Measurements from ENCODE around the gene CLASP1. TPM values are rescaled to one million over a fixed set of nuclear protein-coding genes. Genes with fewer than 3 reads are reported as not detected.

CLASP1 gene
- total and polyA plus RNA-seq, 2 experiments from 2014 or later, result 20.1 to 37.4 TPM

DNA sequence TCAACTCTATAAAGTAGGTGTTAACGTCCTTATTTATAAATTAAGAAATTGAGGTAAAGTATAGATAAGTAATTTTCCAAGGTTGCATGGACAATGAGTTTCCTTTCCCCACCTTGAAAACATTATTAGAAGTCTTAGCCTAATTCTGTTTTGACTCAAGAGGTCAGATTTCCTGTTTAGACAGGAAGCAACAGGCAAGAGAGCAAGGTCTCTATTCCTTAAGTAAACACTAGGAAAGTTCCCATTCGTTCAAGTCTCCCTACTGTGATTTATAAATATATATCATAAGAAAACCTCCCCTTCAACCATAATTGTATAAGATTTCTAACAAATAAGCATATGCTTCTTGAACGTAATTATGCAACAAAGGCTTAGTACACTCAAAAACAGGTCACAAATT lies 40.3 kb downstream of the CLASP1 start:
- in situ Hi-C loops (cut with MboI), result no loop called here
- peaks cover 12% of the 10 kb centered on the region; the same call in 1 of the 2 replicates for H4K20me1 ChIP-seq (ENCODE audit: insufficient read depth)
- no peaks in the 10 kb centered on the region for H3K27me3 ChIP-seq (replicated peaks; ENCODE audit: insufficient read depth)
- H3K4me3 ChIP-seq, result no peak overlapping the region
- H3K4me1 ChIP-seq (ENCODE audit: insufficient read depth), result no peaks in the 10 kb centered on the region
- H3K79me2 ChIP-seq (ENCODE audit: insufficient read depth), result peaks cover 97% of the 10 kb centered on the region
- peaks cover 4% of the 10 kb centered on the region; the same call in 1 of the 2 replicates for H3K36me3 ChIP-seq (ENCODE audit: low read depth)
- no peaks in the 10 kb centered on the region for H3K9me2 ChIP-seq (ENCODE audit: insufficient read depth)
- H3K27ac ChIP-seq, result no peak overlapping the region
- H2AFZ ChIP-seq, result no peak overlapping the region
- TF ChIP-seq EZH2phosphoT487 (IDR thresholded peaks at IDR 0.05; ENCODE audit: insufficient read depth, low read depth), result no peak
- TF ChIP-seq EZH2 (IDR thresholded peaks at IDR 0.05; ENCODE audit: insufficient read depth, poor library complexity, severe bottlenecking), result no peak
- no peak overlapping the region for H3K4me2 ChIP-seq (ENCODE audit: unreplicated experiment)
- no peak overlapping the region for H3K9ac ChIP-seq
- DNase-seq, result no peak
- no peaks in the 10 kb centered on the region for H3F3A ChIP-seq (ENCODE audit: insufficient read depth)
- H3K9me3 ChIP-seq (ENCODE audit: low read depth), result no peaks in the 10 kb centered on the region
- WGBS, 2 experiments (ENCODE audit: low coverage in 1 of 2, low lambda C conversion rate in 2 of 2, missing lambda C conversion rate in 2 of 2), result 78 to 85% methylated on average over 3 of the region's 3 CpGs

- Histone ChIP-seq H3K79me2 (ENCODE audit: insufficient read depth) (peaks cover 97% of the 10 kb centered on the region), H4K20me1 (ENCODE audit: insufficient read depth) (peaks cover 12% of the 10 kb centered on the region; the same call in 1 of the 2 replicates)
- DNase-seq, result no peak
Observed at GRCh38 chr2:121608367-121608766, 40.9 kb downstream of the CLASP1 start.

GRCh38 chr2:121605820-121606733 lies 43.2 kb downstream of the CLASP1 start:
- in situ Hi-C loops (cut with MboI), result no loop called here
- no peak overlapping the region for H3K9ac ChIP-seq
- H2AFZ ChIP-seq, result no peak overlapping the region

More at GRCh38 chr2:121608367-121608766, 40.9 kb downstream of the CLASP1 start:
- Histone ChIP-seq H3F3A (ENCODE audit: insufficient read depth) (no peaks in the 10 kb centered on the region), H3K4me2 (ENCODE audit: unreplicated experiment) (no peak overlapping the region), H3K4me3 (no peak overlapping the region), H3K27ac (no peak overlapping the region), H3K9me2 (ENCODE audit: insufficient read depth) (no peaks in the 10 kb centered on the region), H2AFZ (no peak overlapping the region), H3K4me1 (ENCODE audit: insufficient read depth) (no peaks in the 10 kb centered on the region), H3K9me3 (ENCODE audit: low read depth) (no peaks in the 10 kb centered on the region), H3K9ac (no peak overlapping the region), H3K27me3 (replicated peaks; ENCODE audit: insufficient read depth) (no peaks in the 10 kb centered on the region), H3K36me3 (ENCODE audit: low read depth) (peaks cover 8% of the 10 kb centered on the region)
- TF ChIP-seq EZH2 (IDR thresholded peaks at IDR 0.05; ENCODE audit: insufficient read depth, poor library complexity, severe bottlenecking), result no peak
- no peak for TF ChIP-seq EZH2phosphoT487 (IDR thresholded peaks at IDR 0.05; ENCODE audit: insufficient read depth, low read depth)
- in situ Hi-C loops (cut with MboI), result no loop called here
- 58 to 60% methylated on average over 4 of the region's 4 CpGs for WGBS, 2 experiments (ENCODE audit: low coverage in 1 of 2, low lambda C conversion rate in 2 of 2, missing lambda C conversion rate in 2 of 2)

GRCh38 chr2:121603185-121603584 lies 46.1 kb downstream of the CLASP1 start:
- Histone ChIP-seq H3K4me2 (ENCODE audit: unreplicated experiment) (no peak overlapping the region), H3K9ac (no peak overlapping the region), H4K20me1 (ENCODE audit: insufficient read depth) (peaks cover 11% of the 10 kb centered on the region; the same call in 1 of the 2 replicates), H3K27ac (no peak overlapping the region), H2AFZ (no peak overlapping the region), H3K4me3 (no peak overlapping the region), H3K79me2 (ENCODE audit: insufficient read depth) (peaks cover 99% of the 10 kb centered on the region), H3K36me3 (ENCODE audit: low read depth) (peaks cover 8% of the 10 kb centered on the region), H3K27me3 (replicated peaks; ENCODE audit: insufficient read depth) (no peaks in the 10 kb centered on the region), H3K4me1 (ENCODE audit: insufficient read depth) (no peaks in the 10 kb centered on the region), H3K9me2 (ENCODE audit: insufficient read depth) (no peaks in the 10 kb centered on the region), H3K9me3 (ENCODE audit: low read depth) (no peaks in the 10 kb centered on the region), H3F3A (ENCODE audit: insufficient read depth) (no peaks in the 10 kb centered on the region)
- no peak for DNase-seq
- TF ChIP-seq EZH2phosphoT487 (IDR thresholded peaks at IDR 0.05; ENCODE audit: insufficient read depth, low read depth) (no peak), EZH2 (IDR thresholded peaks at IDR 0.05; ENCODE audit: insufficient read depth, poor library complexity, severe bottlenecking) (no peak)
- 97 to 100% methylated on average over 1 of the region's 1 CpG for WGBS, 2 experiments (ENCODE audit: low coverage in 1 of 2, low lambda C conversion rate in 2 of 2, missing lambda C conversion rate in 2 of 2)
- in situ Hi-C loops (cut with MboI), result no loop called here

More at GRCh38 chr2:121605820-121606733, 43.2 kb downstream of the CLASP1 start:
- no peak overlapping the region for H3K4me2 ChIP-seq (ENCODE audit: unreplicated experiment)
- no peaks in the 10 kb centered on the region for H3F3A ChIP-seq (ENCODE audit: insufficient read depth)
- peaks cover 8% of the 10 kb centered on the region; the same call in 1 of the 2 replicates for H4K20me1 ChIP-seq (ENCODE audit: insufficient read depth)
- H3K4me1 ChIP-seq (ENCODE audit: insufficient read depth), result no peaks in the 10 kb centered on the region
- peak; percentile 3 for DNase-seq
- no peaks in the 10 kb centered on the region for H3K27me3 ChIP-seq (replicated peaks; ENCODE audit: insufficient read depth)
- H3K9me2 ChIP-seq (ENCODE audit: insufficient read depth), result no peaks in the 10 kb centered on the region
- no peak for TF ChIP-seq EZH2phosphoT487 (IDR thresholded peaks at IDR 0.05; ENCODE audit: insufficient read depth, low read depth)
- TF ChIP-seq EZH2 (IDR thresholded peaks at IDR 0.05; ENCODE audit: insufficient read depth, poor library complexity, severe bottlenecking), result no peak
- peaks cover 8% of the 10 kb centered on the region for H3K36me3 ChIP-seq (ENCODE audit: low read depth)
- WGBS, 2 experiments (ENCODE audit: low coverage in 1 of 2, low lambda C conversion rate in 2 of 2, missing lambda C conversion rate in 2 of 2), result 52 to 56% methylated on average over 11 of the region's 11 CpGs
- peaks cover 97% of the 10 kb centered on the region for H3K79me2 ChIP-seq (ENCODE audit: insufficient read depth)
- no peak overlapping the region for H3K27ac ChIP-seq
- H3K9me3 ChIP-seq (ENCODE audit: low read depth), result no peaks in the 10 kb centered on the region
- H3K4me3 ChIP-seq, result no peak overlapping the region

All from GM23248 (cell line).